ENCODE data around the gene DCTN4. TPM values are rescaled to one million over a fixed set of nuclear protein-coding genes. Genes with fewer than 3 reads are reported as not detected.

DCTN4 gene
- total RNA-seq, 1 donor: 66.2 TPM

- peaks cover 11% of the 10 kb centered on the region for H3K36me3 ChIP-seq (ENCODE audit: insufficient read depth, low read length)
- DNase-seq (ENCODE audit: insufficient read length, low spot score, missing footprints): no peak
Measured at GRCh38 chr5:150738862-150739261, 20.0 kb downstream of the DCTN4 start.

GRCh38 chr5:150734579-150735384 is 24.0 kb downstream of the DCTN4 start:
- no peaks in the 10 kb centered on the region for H3K9me3 ChIP-seq (ENCODE audit: low read depth, low read length)
- H3K4me3 ChIP-seq (ENCODE audit: insufficient read depth, low read length): no peak overlapping the region
- TF ChIP-seq CTCF (IDR thresholded peaks at IDR 0.05; ENCODE audit: extremely low read depth, low read depth, low read length): no peak
- H3K4me2 ChIP-seq (ENCODE audit: insufficient read depth, low read length): no peak overlapping the region
- peaks cover 40% of the 10 kb centered on the region for H3K36me3 ChIP-seq (ENCODE audit: insufficient read depth, low read length)
- no peak overlapping the region for H3K27ac ChIP-seq (ENCODE audit: low read depth, low read length)
- H3K4me1 ChIP-seq (ENCODE audit: insufficient read depth, low read length): no peaks in the 10 kb centered on the region
- H3K27me3 ChIP-seq (ENCODE audit: insufficient read depth, low read length): no peaks in the 10 kb centered on the region
- H3K79me2 ChIP-seq (ENCODE audit: insufficient read depth, low read length): peaks cover 69% of the 10 kb centered on the region
- no peak overlapping the region for H2AFZ ChIP-seq (ENCODE audit: low read length)
- no peak for DNase-seq (ENCODE audit: insufficient read length, low spot score, missing footprints)
- H4K20me1 ChIP-seq (ENCODE audit: insufficient read depth, low read length): peaks cover 31% of the 10 kb centered on the region

More at GRCh38 chr5:150738862-150739261, 20.0 kb downstream of the DCTN4 start:
- Histone ChIP-seq H3K79me2 (ENCODE audit: insufficient read depth, low read length) (peaks cover 84% of the 10 kb centered on the region), H2AFZ (ENCODE audit: low read length) (no peak overlapping the region), H3K4me3 (ENCODE audit: insufficient read depth, low read length) (no peak overlapping the region), H3K27me3 (ENCODE audit: insufficient read depth, low read length) (no peaks in the 10 kb centered on the region), H3K27ac (ENCODE audit: low read depth, low read length) (no peak overlapping the region), H3K4me1 (ENCODE audit: insufficient read depth, low read length) (no peaks in the 10 kb centered on the region), H4K20me1 (ENCODE audit: insufficient read depth, low read length) (peaks cover 34% of the 10 kb centered on the region), H3K9me3 (ENCODE audit: low read depth, low read length) (no peaks in the 10 kb centered on the region), H3K4me2 (ENCODE audit: insufficient read depth, low read length) (no peak overlapping the region)
- no peak for TF ChIP-seq CTCF (IDR thresholded peaks at IDR 0.05; ENCODE audit: extremely low read depth, low read depth, low read length)

- no peak overlapping the region for H2AFZ ChIP-seq (ENCODE audit: low read length)
- peaks cover 18% of the 10 kb centered on the region for H4K20me1 ChIP-seq (ENCODE audit: insufficient read depth, low read length)
- H3K79me2 ChIP-seq (ENCODE audit: insufficient read depth, low read length): peaks cover 39% of the 10 kb centered on the region
- no peaks in the 10 kb centered on the region for H3K9me3 ChIP-seq (ENCODE audit: low read depth, low read length)
- TF ChIP-seq CTCF (IDR thresholded peaks at IDR 0.05; ENCODE audit: extremely low read depth, low read depth, low read length): no peak
- H3K4me2 ChIP-seq (ENCODE audit: insufficient read depth, low read length): no peak overlapping the region
- peaks cover 62% of the 10 kb centered on the region for H3K36me3 ChIP-seq (ENCODE audit: insufficient read depth, low read length)
- no peaks in the 10 kb centered on the region for H3K27me3 ChIP-seq (ENCODE audit: insufficient read depth, low read length)
- no peak overlapping the region for H3K27ac ChIP-seq (ENCODE audit: low read depth, low read length)
- H3K4me3 ChIP-seq (ENCODE audit: insufficient read depth, low read length): no peak overlapping the region
- DNase-seq (ENCODE audit: insufficient read length, low spot score, missing footprints): no peak
- no peaks in the 10 kb centered on the region for H3K4me1 ChIP-seq (ENCODE audit: insufficient read depth, low read length)
Measured at GRCh38 chr5:150731669-150732242, 27.1 kb downstream of the DCTN4 start.

- no peak overlapping the region for H3K4me2 ChIP-seq (ENCODE audit: insufficient read depth, low read length)
- H3K4me3 ChIP-seq (ENCODE audit: insufficient read depth, low read length): no peak overlapping the region
- no peaks in the 10 kb centered on the region for H3K27me3 ChIP-seq (ENCODE audit: insufficient read depth, low read length)
- peaks cover 8% of the 10 kb centered on the region for H4K20me1 ChIP-seq (ENCODE audit: insufficient read depth, low read length)
- H3K9me3 ChIP-seq (ENCODE audit: low read depth, low read length): no peaks in the 10 kb centered on the region
- DNase-seq (ENCODE audit: insufficient read length, low spot score, missing footprints): no peak
- no peak overlapping the region for H3K27ac ChIP-seq (ENCODE audit: low read depth, low read length)
- H3K4me1 ChIP-seq (ENCODE audit: insufficient read depth, low read length): no peaks in the 10 kb centered on the region
- no peak overlapping the region for H2AFZ ChIP-seq (ENCODE audit: low read length)
- H3K36me3 ChIP-seq (ENCODE audit: insufficient read depth, low read length): peaks cover 76% of the 10 kb centered on the region
- H3K79me2 ChIP-seq (ENCODE audit: insufficient read depth, low read length): peaks cover 20% of the 10 kb centered on the region
- TF ChIP-seq CTCF (IDR thresholded peaks at IDR 0.05; ENCODE audit: extremely low read depth, low read depth, low read length): no peak
Measured at GRCh38 chr5:150729859-150730258, 29.0 kb downstream of the DCTN4 start.

Measured in osteoblast (primary cell).